OCI-LY7 (cell line): ENCODE measurements around the gene PCDHB9. TPM values are rescaled to one million over a fixed set of nuclear protein-coding genes. Genes with fewer than 3 reads are reported as not detected.
"Not testable (repeated sequence)": the region's sequence is repeated elsewhere in the genome, so short reads cannot be mapped to it uniquely, and the experiment has no call there.

Source experiments
- BruUV-seq: library from RNA; stranded (reverse); fragments of 400-500 nt; replicated peaks from 2 replicates; lab custom pipeline; 2021; lab: Mats Ljungman, UMichigan
- CTCF ChIA-PET: fragments of 300-600 bp; sonication (Branson Sonifier 250); formaldehyde crosslinking; loops from one replicate; lab custom pipeline; 2022; ENCODE audit warnings: antibody characterized with exemption; ENCODE audit not compliant: unreplicated experiment; lab: Charles Lee
- POLR2A ChIA-PET: fragments of 300-600 bp; sonication (Branson Sonifier 250); formaldehyde crosslinking; loops from one replicate; lab custom pipeline; 2022; ENCODE audit warnings: antibody characterized with exemption; lab: Charles Lee
- DNase-seq: peaks from one replicate; pipeline ENCODE4 v3.0.0-alpha.2; 2015; ENCODE audit warnings: low spot score
- H2AFZ ChIP-seq: fragments of 200-600 bp; sonication (generic), shearing (Covaris generic); 2 replicates; pipeline ENCODE4 v1.6.1; 2014; ENCODE audit warnings: mild to moderate bottlenecking, antibody characterized with exemption, low read length, moderate library complexity
- H3K27ac ChIP-seq: fragments of 200-600 bp; sonication (generic); 2 replicates; pipeline ENCODE4 v1.5.1; 2014; ENCODE audit warnings: mixed run types, low read depth, mild to moderate bottlenecking, moderate library complexity, low read length, inconsistent platforms; ENCODE audit not compliant: poor library complexity, severe bottlenecking
- H3K36me3 ChIP-seq: fragments of 200-600 bp; sonication (generic); 2 replicates; pipeline ENCODE4 v1.6.1; 2014; ENCODE audit warnings: mild to moderate bottlenecking, antibody characterized with exemption, low read length, moderate library complexity, mixed read lengths; ENCODE audit not compliant: insufficient read depth
- H3K4me1 ChIP-seq: fragments of 200-600 bp; sonication (generic); 2 replicates; pipeline ENCODE4 v1.5.1; 2014; ENCODE audit warnings: mild to moderate bottlenecking, low read length; ENCODE audit not compliant: insufficient read depth, poor library complexity, severe bottlenecking
- H3K4me2 ChIP-seq: fragments of 200-600 bp; sonication (generic); 2 replicates; pipeline ENCODE4 v1.6.1; 2014; ENCODE audit warnings: mild to moderate bottlenecking, low read length
- H3K4me3 ChIP-seq: fragments of 200-600 bp; sonication (generic); 2 replicates; pipeline ENCODE4 v1.5.1; 2014; ENCODE audit warnings: mild to moderate bottlenecking, low read depth, low read length; ENCODE audit not compliant: poor library complexity, severe bottlenecking
- H3K79me2 ChIP-seq: fragments of 200-600 bp; sonication (generic); 2 replicates; pipeline ENCODE4 v1.6.1; 2016; ENCODE audit warnings: low read depth, mild to moderate bottlenecking, low read length, moderate library complexity, mixed read lengths; ENCODE audit not compliant: insufficient read depth
- H3K9me2 ChIP-seq: fragments of 200-600 bp; sonication (generic); 2 replicates; pipeline ENCODE4 v1.6.1; 2016; ENCODE audit warnings: mild to moderate bottlenecking, low read length, mixed read lengths; ENCODE audit not compliant: insufficient read depth
- H3K9me3 ChIP-seq: fragments of 200-600 bp; sonication (generic); 2 replicates; pipeline ENCODE4 v1.6.1; 2014; ENCODE audit warnings: mild to moderate bottlenecking, mixed run types, low read length, mixed read lengths
- H4K20me1 ChIP-seq: fragments of 200-600 bp; sonication (generic); 2 replicates; pipeline ENCODE4 v1.6.1; 2014; ENCODE audit warnings: mild to moderate bottlenecking, antibody characterized with exemption, low read length, moderate library complexity, mixed read lengths; ENCODE audit not compliant: insufficient read depth
- CTCF ChIP-seq: fragments of 200-600 bp; sonication (generic); conservative IDR thresholded peaks from 2 replicates; pipeline ENCODE4 v1.5.1; 2014; ENCODE audit warnings: mild to moderate bottlenecking, antibody characterized with exemption, low read length, moderate library complexity, mixed read lengths
- EZH2phosphoT487 ChIP-seq: fragments of 200-600 bp; sonication (generic); IDR thresholded peaks from 2 replicates; pipeline ENCODE4 v1.6.1; 2018; ENCODE audit warnings: low read depth, borderline replicate concordance, mild to moderate bottlenecking, mixed run types, antibody characterized with exemption, low read length, moderate library complexity, mixed read lengths
- intact Hi-C: fragments of 100-400 bp; cut with micrococcal nuclease; formaldehyde crosslinking; loops from one replicate; pipeline ENCODE4 v1.10.0; 2022; ENCODE audit not compliant: unreplicated experiment
- total RNA-seq, 2 experiments: library from RNA; depleted of rRNA in 1 of 2; stranded (reverse); fragments of >200 nt in 1 of 2; shearing (Covaris generic) in 1 of 2; gene quantifications; 2 replicates each; pipeline ENCODE4 v1.2.3, GENCODE V29; 2014 to 2022

PCDHB9 gene
- total RNA-seq, 2 experiments from 2014 or later: 0.06 TPM; not detected in 1

DNA sequence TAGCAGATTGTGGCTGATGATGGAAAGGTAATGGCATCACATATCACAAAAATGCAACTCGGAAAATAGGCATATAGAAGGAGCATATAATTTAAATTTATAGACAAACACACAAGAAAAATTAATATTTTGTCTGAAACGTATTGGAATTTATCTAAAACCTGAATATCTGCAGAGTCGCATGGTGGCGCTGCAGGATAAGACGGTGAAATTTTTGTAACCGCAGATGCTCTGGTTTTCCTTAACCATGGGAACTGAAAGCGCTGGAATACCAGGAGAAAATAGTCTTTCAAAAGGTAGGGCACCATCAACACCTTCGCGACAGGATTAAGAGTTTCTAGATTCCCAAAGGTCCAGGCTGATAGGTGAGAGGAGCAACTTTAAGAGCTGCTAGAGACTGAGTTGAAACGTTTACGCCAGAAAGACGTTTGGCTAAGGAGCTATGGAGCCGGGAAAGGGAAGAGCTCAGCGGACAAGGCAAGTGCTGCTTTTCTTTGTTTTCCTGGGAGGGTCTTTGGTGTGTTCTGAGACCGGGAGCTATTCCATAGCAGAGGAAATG is 47.2 kb downstream of the PCDHB9 start:
- Histone ChIP-seq H3K36me3 (no peaks in the 10 kb centered on the region), H3K9me3 (0 out of 2 replicates have a peak, but pooled peaks cover 8% of the 10 kb centered on the region), H2AFZ (no peak overlapping the region), H3K79me2 (no peaks in the 10 kb centered on the region), H3K4me3 (no peak overlapping the region), H3K4me2 (no peak overlapping the region), H4K20me1 (no peaks in the 10 kb centered on the region), H3K27ac (no peak overlapping the region), H3K4me1 (no peaks in the 10 kb centered on the region), H3K9me2 (no peaks in the 10 kb centered on the region)
- no peak for TF ChIP-seq EZH2phosphoT487
- no peak for TF ChIP-seq CTCF
- no TSS peak for BruUV-seq
- DNase-seq: no peak
- POLR2A ChIA-PET: no interaction called here
- intact Hi-C loops: no loop called here
- CTCF ChIA-PET: no interaction called here

GRCh38 chr5:141235922-141236321 is 49.0 kb downstream of the PCDHB9 start:
- intact Hi-C loops, BruUV-seq, POLR2A ChIA-PET: not testable (repeated sequence)

DNA sequence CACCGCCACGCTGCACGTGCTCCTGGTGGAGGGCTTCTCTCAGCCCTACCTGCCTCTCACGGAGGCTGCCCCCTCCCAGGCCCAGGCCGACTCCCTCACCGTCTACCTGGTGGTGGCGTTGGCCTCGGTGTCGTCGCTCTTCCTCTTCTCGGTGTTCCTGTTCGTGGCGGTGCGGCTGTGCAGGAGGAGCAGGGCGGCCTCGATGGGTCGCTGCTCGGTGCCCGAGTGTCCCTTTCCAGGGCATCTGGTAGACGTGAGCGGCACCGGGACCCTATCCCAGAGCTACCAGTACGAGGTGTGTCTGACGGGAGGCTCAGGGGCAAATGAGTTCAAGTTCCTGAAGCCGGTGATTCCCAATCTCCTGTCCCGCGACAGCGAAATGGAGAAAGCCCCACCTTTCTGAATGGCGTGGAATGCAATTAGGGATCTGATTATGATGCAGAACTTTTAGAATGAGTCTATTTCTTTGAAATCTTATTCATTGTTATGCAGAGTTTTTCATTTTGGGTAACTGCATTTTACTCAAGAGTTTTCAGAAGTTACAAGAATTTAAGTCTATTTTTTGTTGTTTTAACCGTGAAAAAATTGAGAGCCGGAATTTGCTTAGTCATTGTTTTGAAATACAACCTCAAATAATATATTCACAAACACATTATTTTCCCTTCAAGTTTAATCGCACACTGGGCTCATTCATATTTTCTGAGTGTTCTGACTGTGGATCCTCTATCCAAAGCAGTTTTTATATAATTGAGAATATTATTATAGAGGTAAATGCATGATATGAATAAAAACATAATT is 49.8 kb downstream of the PCDHB9 start:
- no peak for TF ChIP-seq CTCF
- BruUV-seq: no TSS peak
- Histone ChIP-seq H3K4me1 (no peaks in the 10 kb centered on the region), H3K4me3 (no peak overlapping the region), H2AFZ (no peak overlapping the region), H3K4me2 (no peak overlapping the region), H4K20me1 (no peaks in the 10 kb centered on the region), H3K36me3 (no peaks in the 10 kb centered on the region), H3K79me2 (no peaks in the 10 kb centered on the region), H3K9me3 (no peaks in the 10 kb centered on the region), H3K9me2 (no peaks in the 10 kb centered on the region), H3K27ac (no peak overlapping the region)
- POLR2A ChIA-PET: no interaction called here
- CTCF ChIA-PET: no interaction called here
- intact Hi-C loops: no loop called here
- no peak for DNase-seq

More at GRCh38 chr5:141235922-141236321, 49.0 kb downstream of the PCDHB9 start:
- H3K27ac ChIP-seq, DNase-seq, H3K36me3 ChIP-seq, H3K9me2 ChIP-seq, H4K20me1 ChIP-seq, H3K79me2 ChIP-seq, H3K4me3 ChIP-seq, H3K4me2 ChIP-seq, H3K4me1 ChIP-seq, CTCF ChIA-PET, H2AFZ ChIP-seq, H3K9me3 ChIP-seq: not testable (repeated sequence)

Other genes with a start within 250 kb of the PCDHB9 start
Only the 30 nearest of the 37 such genes appear.
- gene PCDHB1, start 135.8 kb upstream of the PCDHB9 start, total RNA-seq (2014; rRNA removed; shearing (Covaris generic)): not detected in 2 replicates
- gene PCDHB1, start 135.8 kb upstream of the PCDHB9 start, total RNA-seq (2022): not detected in 2 replicates
- gene PCDHB2, start 92.5 kb upstream of the PCDHB9 start, total RNA-seq (2014; rRNA removed; shearing (Covaris generic)): not detected in 2 replicates
- gene PCDHB2, start 92.5 kb upstream of the PCDHB9 start, total RNA-seq (2022): not detected in 2 replicates
- not detected in 2 replicates for gene PCDHB3, start 86.7 kb upstream of the PCDHB9 start, total RNA-seq (2014; rRNA removed; shearing (Covaris generic))
- gene PCDHB3, start 86.7 kb upstream of the PCDHB9 start, total RNA-seq (2022): not detected in 2 replicates
- gene PCDHB4, start 65.3 kb upstream of the PCDHB9 start, total RNA-seq (2014; rRNA removed; shearing (Covaris generic)): not detected in 2 replicates
- gene PCDHB4, start 65.3 kb upstream of the PCDHB9 start, total RNA-seq (2022): not detected in 2 replicates
- not detected in 2 replicates for gene PCDHB5, start 52.0 kb upstream of the PCDHB9 start, total RNA-seq (2014; rRNA removed; shearing (Covaris generic))
- gene PCDHB5, start 52.0 kb upstream of the PCDHB9 start, total RNA-seq (2022): not detected in 2 replicates
- not detected in 2 replicates for gene PCDHB6, start 37.1 kb upstream of the PCDHB9 start, total RNA-seq (2014; rRNA removed; shearing (Covaris generic))
- not detected in 2 replicates for gene PCDHB6, start 37.1 kb upstream of the PCDHB9 start, total RNA-seq (2022)
- not detected in 2 replicates for gene PCDHB7, start 14.5 kb upstream of the PCDHB9 start, total RNA-seq (2014; rRNA removed; shearing (Covaris generic))
- gene PCDHB7, start 14.5 kb upstream of the PCDHB9 start, total RNA-seq (2022): not detected in 2 replicates
- 0.08 TPM in 1 of 2 replicates, not detected in the other for gene PCDHB8, start 9.4 kb upstream of the PCDHB9 start, total RNA-seq (2014; rRNA removed; shearing (Covaris generic))
- gene PCDHB8, start 9.4 kb upstream of the PCDHB9 start, total RNA-seq (2022): not detected in 2 replicates
- not detected in 2 replicates for gene PCDHB16, start 4.8 kb upstream of the PCDHB9 start, total RNA-seq (2014; rRNA removed; shearing (Covaris generic))
- not detected in 2 replicates for gene PCDHB16, start 4.8 kb upstream of the PCDHB9 start, total RNA-seq (2022)
- 0.08 TPM in 1 of 2 replicates, not detected in the other for gene PCDHB10, start 5.2 kb downstream of the PCDHB9 start, total RNA-seq (2014; rRNA removed; shearing (Covaris generic))
- not detected in 2 replicates for gene PCDHB10, start 5.2 kb downstream of the PCDHB9 start, total RNA-seq (2022)
- gene PCDHB11, start 12.5 kb downstream of the PCDHB9 start, total RNA-seq (2014; rRNA removed; shearing (Covaris generic)): not detected in 2 replicates
- not detected in 2 replicates for gene PCDHB11, start 12.5 kb downstream of the PCDHB9 start, total RNA-seq (2022)
- not detected in 2 replicates for gene PCDHB12, start 21.6 kb downstream of the PCDHB9 start, total RNA-seq (2014; rRNA removed; shearing (Covaris generic))
- not detected in 2 replicates for gene PCDHB12, start 21.6 kb downstream of the PCDHB9 start, total RNA-seq (2022)
- 0.22 TPM in 1 of 2 replicates, not detected in the other for gene PCDHB13, start 26.8 kb downstream of the PCDHB9 start, total RNA-seq (2014; rRNA removed; shearing (Covaris generic))
- not detected in 2 replicates for gene PCDHB13, start 26.8 kb downstream of the PCDHB9 start, total RNA-seq (2022)
- gene PCDHB14, start 36.2 kb downstream of the PCDHB9 start, total RNA-seq (2014; rRNA removed; shearing (Covaris generic)): 0.22 TPM in 1 of 2 replicates, not detected in the other
- not detected in 2 replicates for gene PCDHB14, start 36.2 kb downstream of the PCDHB9 start, total RNA-seq (2022)
- gene PCDHB15, start 58.2 kb downstream of the PCDHB9 start, total RNA-seq (2014; rRNA removed; shearing (Covaris generic)): not detected in 2 replicates
- gene PCDHB15, start 58.2 kb downstream of the PCDHB9 start, total RNA-seq (2022): not detected in 2 replicates
- 0.16 and 0.95 TPM in 2 replicates for gene SLC25A2, start 116.9 kb downstream of the PCDHB9 start, total RNA-seq (2014; rRNA removed; shearing (Covaris generic))
- 0.70 and 1.6 TPM in 2 replicates for gene SLC25A2, start 116.9 kb downstream of the PCDHB9 start, total RNA-seq (2022)
- gene TAF7, start 133.6 kb downstream of the PCDHB9 start, total RNA-seq (2014; rRNA removed; shearing (Covaris generic)): 115 and 126 TPM in 2 replicates
- gene TAF7, start 133.6 kb downstream of the PCDHB9 start, total RNA-seq (2022): 103 and 113 TPM in 2 replicates
- 1.3 and 1.8 TPM in 2 replicates for gene PCDHGA1, start 143.4 kb downstream of the PCDHB9 start, total RNA-seq (2014; rRNA removed; shearing (Covaris generic))
- 1.7 and 1.9 TPM in 2 replicates for gene PCDHGA1, start 143.4 kb downstream of the PCDHB9 start, total RNA-seq (2022)
- 0.19 and 0.51 TPM in 2 replicates for gene PCDHGA2, start 151.6 kb downstream of the PCDHB9 start, total RNA-seq (2014; rRNA removed; shearing (Covaris generic))
- gene PCDHGA2, start 151.6 kb downstream of the PCDHB9 start, total RNA-seq (2022): 0.74 and 1.1 TPM in 2 replicates
- 0.21 and 0.25 TPM in 2 replicates for gene PCDHGA3, start 156.7 kb downstream of the PCDHB9 start, total RNA-seq (2014; rRNA removed; shearing (Covaris generic))
- 0.36 and 0.65 TPM in 2 replicates for gene PCDHGA3, start 156.7 kb downstream of the PCDHB9 start, total RNA-seq (2022)
- gene PCDHGB1, start 162.9 kb downstream of the PCDHB9 start, total RNA-seq (2014; rRNA removed; shearing (Covaris generic)): 2.8 and 4.1 TPM in 2 replicates
- 2.8 and 3.0 TPM in 2 replicates for gene PCDHGB1, start 162.9 kb downstream of the PCDHB9 start, total RNA-seq (2022)
- gene PCDHGA4, start 167.9 kb downstream of the PCDHB9 start, total RNA-seq (2014; rRNA removed; shearing (Covaris generic)): 1.9 and 3.5 TPM in 2 replicates
- 1.8 and 1.9 TPM in 2 replicates for gene PCDHGA4, start 167.9 kb downstream of the PCDHB9 start, total RNA-seq (2022)
- gene PCDHGB2, start 172.8 kb downstream of the PCDHB9 start, total RNA-seq (2014; rRNA removed; shearing (Covaris generic)): 8.3 and 9.3 TPM in 2 replicates
- 9.2 and 10.9 TPM in 2 replicates for gene PCDHGB2, start 172.8 kb downstream of the PCDHB9 start, total RNA-seq (2022)
- 5.2 and 6.1 TPM in 2 replicates for gene PCDHGA5, start 177.0 kb downstream of the PCDHB9 start, total RNA-seq (2014; rRNA removed; shearing (Covaris generic))
- gene PCDHGA5, start 177.0 kb downstream of the PCDHB9 start, total RNA-seq (2022): 4.6 and 4.9 TPM in 2 replicates
- gene PCDHGB3, start 183.1 kb downstream of the PCDHB9 start, total RNA-seq (2014; rRNA removed; shearing (Covaris generic)): 3.5 and 5.8 TPM in 2 replicates
- 6.1 and 6.3 TPM in 2 replicates for gene PCDHGB3, start 183.1 kb downstream of the PCDHB9 start, total RNA-seq (2022)
- 6.3 and 7.2 TPM in 2 replicates for gene PCDHGA6, start 186.7 kb downstream of the PCDHB9 start, total RNA-seq (2014; rRNA removed; shearing (Covaris generic))
- gene PCDHGA6, start 186.7 kb downstream of the PCDHB9 start, total RNA-seq (2022): 5.5 and 6.2 TPM in 2 replicates
- 4.7 and 6.4 TPM in 2 replicates for gene PCDHGA7, start 195.6 kb downstream of the PCDHB9 start, total RNA-seq (2014; rRNA removed; shearing (Covaris generic))
- gene PCDHGA7, start 195.6 kb downstream of the PCDHB9 start, total RNA-seq (2022): 5.6 TPM in 2 replicates
- gene PCDHGB4, start 200.5 kb downstream of the PCDHB9 start, total RNA-seq (2014; rRNA removed; shearing (Covaris generic)): 8.7 and 9.3 TPM in 2 replicates
- gene PCDHGB4, start 200.5 kb downstream of the PCDHB9 start, total RNA-seq (2022): 6.5 and 6.9 TPM in 2 replicates
- 5.0 and 5.3 TPM in 2 replicates for gene PCDHGA8, start 205.5 kb downstream of the PCDHB9 start, total RNA-seq (2014; rRNA removed; shearing (Covaris generic))
- 3.8 and 4.7 TPM in 2 replicates for gene PCDHGA8, start 205.5 kb downstream of the PCDHB9 start, total RNA-seq (2022)
- gene PCDHGB5, start 210.8 kb downstream of the PCDHB9 start, total RNA-seq (2014; rRNA removed; shearing (Covaris generic)): 3.8 and 5.1 TPM in 2 replicates
- 7.1 and 8.6 TPM in 2 replicates for gene PCDHGB5, start 210.8 kb downstream of the PCDHB9 start, total RNA-seq (2022)